ENCODE results near the gene TRIP4.

DNA sequence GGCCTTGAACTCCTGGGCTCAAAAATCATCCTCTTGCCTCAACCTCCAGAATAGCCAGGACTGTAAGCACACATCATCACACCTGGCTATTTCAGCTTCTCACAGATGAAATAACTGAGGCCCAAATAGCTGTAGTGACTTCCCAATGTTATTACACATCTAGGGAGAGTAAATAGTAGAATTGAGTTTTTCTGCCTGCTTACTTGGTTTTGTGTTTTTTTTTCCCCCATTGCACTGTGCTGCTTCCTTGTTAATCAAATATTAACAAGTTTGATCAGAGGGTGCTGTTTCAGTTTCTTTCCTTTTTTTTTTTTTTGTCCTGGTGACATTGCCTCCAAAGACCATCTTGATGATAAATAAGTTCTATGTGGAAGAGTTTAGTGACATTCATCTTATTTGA lies 96.1 kb downstream of the TRIP4 start:
- TF ChIP-seq CTCF (IDR thresholded peaks at IDR 0.05; ENCODE audit: low read length): no peak
- no peak for TF ChIP-seq EZH2 (IDR thresholded peaks at IDR 0.05; ENCODE audit: borderline replicate concordance, low read length)
